Activated CD4-positive, CD25-positive, alpha-beta regulatory T cell (primary cell): ENCODE measurements around the gene EFNA3.

ENCODE experiments used
- DNase-seq, 4 experiments: peaks; one replicate each; lab custom pipeline; 2025; lab: John Stamatoyannopoulos, UW

The EFNA3 gene

DNA sequence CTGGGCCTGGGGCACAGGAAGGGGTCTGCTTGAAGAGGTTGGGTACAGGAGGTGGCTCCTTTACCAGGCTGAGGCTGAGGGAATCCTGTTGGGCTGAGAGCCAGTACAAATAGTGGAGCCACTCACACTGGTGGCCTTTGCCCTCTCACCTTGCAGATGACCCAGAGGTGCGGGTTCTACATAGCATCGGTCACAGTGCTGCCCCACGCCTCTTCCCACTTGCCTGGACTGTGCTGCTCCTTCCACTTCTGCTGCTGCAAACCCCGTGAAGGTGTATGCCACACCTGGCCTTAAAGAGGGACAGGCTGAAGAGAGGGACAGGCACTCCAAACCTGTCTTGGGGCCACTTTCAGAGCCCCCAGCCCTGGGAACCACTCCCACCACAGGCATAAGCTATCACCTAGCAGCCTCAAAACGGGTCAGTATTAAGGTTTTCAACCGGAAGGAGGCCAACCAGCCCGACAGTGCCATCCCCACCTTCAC lies 55.2 kb downstream of the EFNA3 start:
- no peak for DNase-seq

DNA sequence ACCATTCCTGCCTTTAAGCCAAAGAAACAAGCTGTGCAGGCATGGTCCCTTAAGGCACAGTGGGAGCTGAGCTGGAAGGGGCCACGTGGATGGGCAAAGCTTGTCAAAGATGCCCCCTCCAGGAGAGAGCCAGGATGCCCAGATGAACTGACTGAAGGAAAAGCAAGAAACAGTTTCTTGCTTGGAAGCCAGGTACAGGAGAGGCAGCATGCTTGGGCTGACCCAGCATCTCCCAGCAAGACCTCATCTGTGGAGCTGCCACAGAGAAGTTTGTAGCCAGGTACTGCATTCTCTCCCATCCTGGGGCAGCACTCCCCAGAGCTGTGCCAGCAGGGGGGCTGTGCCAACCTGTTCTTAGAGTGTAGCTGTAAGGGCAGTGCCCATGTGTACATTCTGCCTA lies 55.7 kb downstream of the EFNA3 start:
- no peak for DNase-seq

DNA sequence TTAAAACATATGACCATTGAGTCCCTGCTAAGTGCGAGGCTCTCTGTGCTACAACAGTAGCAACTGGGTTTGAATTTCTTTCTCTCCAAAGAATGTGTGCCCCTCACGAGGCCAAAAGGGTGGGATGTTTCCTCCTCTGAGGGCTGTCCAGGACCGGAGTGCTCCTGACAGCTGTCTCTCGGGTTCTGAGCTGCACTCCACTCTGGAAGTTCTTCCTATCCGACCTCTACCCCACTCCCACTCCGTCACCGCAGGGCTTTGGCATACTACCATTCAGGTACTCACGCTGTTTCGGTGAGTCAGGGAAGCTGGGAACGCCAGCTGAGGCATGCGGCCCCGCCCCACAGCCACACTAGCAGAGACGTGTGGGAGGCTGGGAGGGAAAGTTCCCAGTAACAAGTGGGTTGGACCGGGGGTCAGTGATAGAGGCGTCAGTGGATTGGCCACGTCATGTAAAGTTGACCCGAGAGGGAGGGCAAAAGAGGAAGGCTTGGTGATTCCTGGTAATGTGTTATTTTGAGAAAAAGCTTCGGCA lies 56.3 kb downstream of the EFNA3 start:
- DNase-seq: peak in 2 of 4 experiments; percentile 21 to 39

DNA sequence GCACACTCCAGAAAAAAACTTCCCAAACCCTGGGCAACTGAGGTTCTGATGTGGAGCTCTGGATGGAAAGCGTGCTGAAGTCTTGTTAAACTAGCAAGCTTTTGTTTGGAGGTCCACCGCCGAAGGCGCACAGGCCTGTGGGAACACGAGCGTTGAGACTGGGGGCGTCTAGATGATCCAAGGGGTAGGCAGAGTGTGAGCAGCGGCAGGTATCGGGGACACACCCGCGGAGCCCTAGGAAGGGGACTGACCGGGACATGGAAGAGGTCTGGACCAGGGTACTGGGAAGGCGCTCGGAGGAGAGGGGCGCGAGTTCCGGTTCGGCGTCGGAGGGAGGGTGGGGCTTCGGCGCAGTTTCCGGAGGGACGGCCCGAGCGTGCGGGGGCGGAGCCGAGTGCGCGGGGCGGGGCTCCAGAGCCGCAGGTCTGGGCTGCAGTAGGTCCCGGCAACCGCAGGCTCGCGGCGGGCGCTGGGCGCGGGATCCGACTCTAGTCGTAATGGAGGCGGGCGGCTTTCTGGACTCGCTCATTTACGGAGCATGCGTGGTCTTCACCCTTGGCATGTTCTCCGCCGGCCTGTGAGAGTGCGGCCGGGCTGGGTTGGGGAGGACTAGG lies 56.9 kb downstream of the EFNA3 start, which contains the start of gene SLC50A1:
TSS of gene SLC50A1 (plus strand) at position 438 of the 614 bp plus-strand sequence. CDS start at position 498, 60 bp downstream.
- peak; percentile 84 to 88 (median 85) for DNase-seq

DNA sequence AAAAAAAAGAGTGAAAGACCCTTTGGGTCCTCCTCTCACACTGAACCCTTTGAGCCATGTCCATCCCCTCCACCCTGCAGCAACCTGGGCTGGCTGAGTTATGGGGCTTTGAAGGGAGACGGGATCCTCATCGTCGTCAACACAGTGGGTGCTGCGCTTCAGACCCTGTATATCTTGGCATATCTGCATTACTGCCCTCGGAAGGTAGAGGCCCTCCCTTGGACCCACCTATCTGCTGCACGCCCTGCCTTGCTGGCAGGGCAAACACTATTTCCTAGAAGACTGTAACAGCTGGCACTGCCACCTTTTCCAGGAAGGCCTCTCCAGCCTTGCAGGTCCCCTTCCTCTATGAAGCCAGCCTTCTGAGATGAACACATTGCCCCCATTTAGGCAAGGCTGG lies 58.1 kb downstream of the EFNA3 start:
- DNase-seq: no peak
